HAP-1 (cell line): ENCODE data around the gene SHMT1.
"Not testable (repeated sequence)": the region's sequence is repeated elsewhere in the genome, so short reads cannot be mapped to it uniquely, and the experiment has no call there.

Source experiments
- DNase-seq, 2 experiments: peaks; one replicate each; pipeline ENCODE4 v3.0.0-alpha.2; 2016 to 2020; ENCODE audit warnings: low spot score in 2 of 2
- H3K27me3 ChIP-seq: fragments of 250-450 bp; sonication (Bioruptor Pico); 2 replicates; pipeline ENCODE4 v1.5.1; 2020; ENCODE audit warnings: low read depth, mild to moderate bottlenecking, moderate library complexity
- H3K36me3 ChIP-seq: fragments of 250-450 bp; sonication (Bioruptor Pico); replicated peaks from 2 replicates; pipeline ENCODE4 v1.5.1; 2020; ENCODE audit warnings: mild to moderate bottlenecking
- H3K4me1 ChIP-seq: fragments of 250-450 bp; sonication (Bioruptor Pico); 2 replicates; pipeline ENCODE4 v1.5.1; 2020; ENCODE audit warnings: mild to moderate bottlenecking
- H3K4me3 ChIP-seq: fragments of 250-450 bp; sonication (Bioruptor Pico); 2 replicates; pipeline ENCODE4 v1.5.1; 2020; ENCODE audit warnings: mild to moderate bottlenecking, moderate library complexity
- H3K9me3 ChIP-seq: fragments of 250-450 bp; sonication (Bioruptor Pico); 2 replicates; pipeline ENCODE4 v1.5.1; 2020; ENCODE audit warnings: mild to moderate bottlenecking, moderate library complexity
- in situ Hi-C: fragments of 300-500 bp; cut with MboI; formaldehyde crosslinking; loops from 3 replicates; pipeline ENCODE4 v1.14.3; 2020; ENCODE audit warnings: low sequenced_read_pairs, inconsistent platforms, mixed read lengths

SHMT1 gene

GRCh38 chr17:18363101-18364049 is at the start of gene SHMT1:
SHMT1 (minus strand) TSS chr17:18363550; CDS start chr17:18355981, 7,569 bp downstream.
- Histone ChIP-seq H3K36me3 (peaks cover 18% of the 10 kb centered on the region), H3K9me3 (no peaks in the 10 kb centered on the region), H3K4me3 (peak within 1 kb of the TSS; percentile 87), H3K4me1 (peaks cover 8% of the 10 kb centered on the region), H3K27me3 (no peaks in the 10 kb centered on the region)
- in situ Hi-C loops, result loop anchor here (25.0 kb wide), 1 partner anchor 199 kb away; no protein-coding TSS in a partner anchor
- DNase-seq, result peak; percentile 95 to 96

- DNase-seq, in situ Hi-C loops, H3K9me3 ChIP-seq, H3K4me1 ChIP-seq, H3K27me3 ChIP-seq, H3K4me3 ChIP-seq, H3K36me3 ChIP-seq: not testable (repeated sequence)
Measured at GRCh38 chr17:18412001-18412538, 48.7 kb upstream of the SHMT1 start.

GRCh38 chr17:18411377-18411864 is 48.1 kb upstream of the SHMT1 start:
- H3K4me1 ChIP-seq, H3K27me3 ChIP-seq, H3K36me3 ChIP-seq, in situ Hi-C loops, H3K9me3 ChIP-seq: not testable (repeated sequence)
- DNase-seq, result peak; percentile 16 to 64
- peak overlapping the region; percentile 45 for H3K4me3 ChIP-seq

- H3K4me1 ChIP-seq, H3K9me3 ChIP-seq, in situ Hi-C loops, H3K36me3 ChIP-seq, H3K27me3 ChIP-seq, H3K4me3 ChIP-seq: not testable (repeated sequence)
- peak; percentile 11 to 46 for DNase-seq
Measured at GRCh38 chr17:18410736-18411135, 47.4 kb upstream of the SHMT1 start.

- H3K4me3 ChIP-seq, DNase-seq, H3K4me1 ChIP-seq, in situ Hi-C loops, H3K9me3 ChIP-seq, H3K27me3 ChIP-seq, H3K36me3 ChIP-seq: not testable (repeated sequence)
Measured at GRCh38 chr17:18409321-18409720, 46.0 kb upstream of the SHMT1 start.

- H3K36me3 ChIP-seq, H3K4me3 ChIP-seq, H3K9me3 ChIP-seq, H3K27me3 ChIP-seq, H3K4me1 ChIP-seq, in situ Hi-C loops: not testable (repeated sequence)
- peak in 1 of 2 experiments; percentile 49 for DNase-seq
Measured at GRCh38 chr17:18408906-18409305, 45.6 kb upstream of the SHMT1 start.

- in situ Hi-C loops, H3K4me3 ChIP-seq, H3K9me3 ChIP-seq: not testable (repeated sequence)
Measured at GRCh38 chr17:18403604-18404003, 40.3 kb upstream of the SHMT1 start.

GRCh38 chr17:18403166-18403565 is 39.8 kb upstream of the SHMT1 start:
- H3K36me3 ChIP-seq, H3K27me3 ChIP-seq, DNase-seq, H3K4me3 ChIP-seq, H3K4me1 ChIP-seq, in situ Hi-C loops, H3K9me3 ChIP-seq: not testable (repeated sequence)

More at GRCh38 chr17:18403604-18404003, 40.3 kb upstream of the SHMT1 start:
- not testable (repeated sequence) for H3K36me3 ChIP-seq, H3K27me3 ChIP-seq, H3K4me1 ChIP-seq, DNase-seq

GRCh38 chr17:18401872-18402590 is 38.7 kb upstream of the SHMT1 start:
- H3K4me3 ChIP-seq, H3K36me3 ChIP-seq, DNase-seq, H3K27me3 ChIP-seq, H3K4me1 ChIP-seq, in situ Hi-C loops, H3K9me3 ChIP-seq: not testable (repeated sequence)

GRCh38 chr17:18388728-18389127 is 25.4 kb upstream of the SHMT1 start:
- H3K4me1 ChIP-seq, H3K27me3 ChIP-seq, H3K4me3 ChIP-seq, H3K36me3 ChIP-seq, H3K9me3 ChIP-seq, DNase-seq: not testable (repeated sequence)
- in situ Hi-C loops, result loop anchor here (25.0 kb wide), 1 partner anchor 1576 kb away; no protein-coding TSS in a partner anchor

- H3K4me3 ChIP-seq, H3K27me3 ChIP-seq, H3K36me3 ChIP-seq, H3K9me3 ChIP-seq, H3K4me1 ChIP-seq, DNase-seq: not testable (repeated sequence)
- in situ Hi-C loops, result loop anchor here (25.0 kb wide), 1 partner anchor 1576 kb away; no protein-coding TSS in a partner anchor
Measured at GRCh38 chr17:18388266-18388665, 24.9 kb upstream of the SHMT1 start.

GRCh38 chr17:18387583-18387982 is 24.2 kb upstream of the SHMT1 start:
- not testable (repeated sequence) for H3K4me1 ChIP-seq, H3K9me3 ChIP-seq, H3K4me3 ChIP-seq, DNase-seq, H3K27me3 ChIP-seq, H3K36me3 ChIP-seq
- in situ Hi-C loops, result loop anchor here (25.0 kb wide), 1 partner anchor 1575 kb away; no protein-coding TSS in a partner anchor

- DNase-seq, H3K27me3 ChIP-seq, H3K4me3 ChIP-seq, H3K36me3 ChIP-seq, H3K4me1 ChIP-seq, H3K9me3 ChIP-seq: not testable (repeated sequence)
- in situ Hi-C loops, result loop anchor here (25.0 kb wide), 1 partner anchor 1572 kb away; no protein-coding TSS in a partner anchor
Measured at GRCh38 chr17:18384271-18384670, 20.9 kb upstream of the SHMT1 start.
